ENCODE results near the gene CNTNAP2. TPM values are rescaled to one million over a fixed set of nuclear protein-coding genes. Genes with fewer than 3 reads are reported as not detected.
A peak's percentile ranks its signal among the peaks of the same experiment; 100 is the strongest.

The CNTNAP2 gene
- total RNA-seq, 2 donors from 2014 or later: 171 to 228 TPM

- no peaks in the 10 kb centered on the region for H3K9me3 Mint-ChIP-seq
- no peak for DNase-seq
- no peak overlapping the region for H3K4me3 Mint-ChIP-seq
- H3K4me3 ChIP-seq (ENCODE audit: low read length): peak overlapping the region; percentile 91
- no peak for TF ChIP-seq CTCF (conservative IDR thresholded peaks at IDR 0.05)
- H3K36me3 Mint-ChIP-seq (ENCODE audit: low read depth): no peaks in the 10 kb centered on the region
- 63 to 78% methylated on average over 3 to 5 of the region's 5 CpGs for WGBS, 2 experiments (ENCODE audit: insufficient coverage in 1 of 2, insufficient read length in 1 of 2)
- peaks cover 45% of the 10 kb centered on the region for H3K27me3 ChIP-seq (ENCODE audit: control insufficient read depth, insufficient read depth, low read length, poor library complexity, severe bottlenecking)
- H3K27me3 Mint-ChIP-seq (ENCODE audit: insufficient read depth): peaks cover 45% of the 10 kb centered on the region
- H3K9me3 ChIP-seq (ENCODE audit: control insufficient read depth, low read length): no peaks in the 10 kb centered on the region
- H3K27ac ChIP-seq (ENCODE audit: low read depth, low read length): no peak overlapping the region
- no peak overlapping the region for H3K27ac Mint-ChIP-seq
- H3K9ac ChIP-seq (ENCODE audit: extremely low read depth, low read length, poor library complexity, severe bottlenecking): no peak overlapping the region
- H3K4me1 Mint-ChIP-seq: peaks cover 7% of the 10 kb centered on the region
- H3K36me3 ChIP-seq (ENCODE audit: control insufficient read depth, insufficient read depth, low read length): no peaks in the 10 kb centered on the region
- H3K4me1 ChIP-seq (ENCODE audit: control insufficient read depth, insufficient read depth, low read length): no peaks in the 10 kb centered on the region
These were observed 975 bp downstream of the CNTNAP2 start for GRCh38 chr7:146117576-146117975.

GRCh38 chr7:146119002-146119401, 2.4 kb downstream of the CNTNAP2 start:
- no peak overlapping the region for H3K4me3 ChIP-seq (ENCODE audit: low read length)
- Mint-ChIP-seq H3K9me3 (no peaks in the 10 kb centered on the region), H3K27ac (no peak overlapping the region), H3K4me1 (peaks cover 7% of the 10 kb centered on the region), H3K4me3 (no peak overlapping the region), H3K36me3 (ENCODE audit: low read depth) (no peaks in the 10 kb centered on the region), H3K27me3 (ENCODE audit: insufficient read depth) (peaks cover 42% of the 10 kb centered on the region)
- H3K4me1 ChIP-seq (ENCODE audit: control insufficient read depth, insufficient read depth, low read length): no peaks in the 10 kb centered on the region
- no peak overlapping the region for H3K27ac ChIP-seq (ENCODE audit: low read depth, low read length)
- no peaks in the 10 kb centered on the region for H3K36me3 ChIP-seq (ENCODE audit: control insufficient read depth, insufficient read depth, low read length)
- no peak for DNase-seq
- peaks cover 43% of the 10 kb centered on the region for H3K27me3 ChIP-seq (ENCODE audit: control insufficient read depth, insufficient read depth, low read length, poor library complexity, severe bottlenecking)
- no CpG with 5 or more reads among the region's 1 CpG for WGBS, 2 experiments (ENCODE audit: insufficient coverage in 1 of 2, insufficient read length in 1 of 2)
- no peak for TF ChIP-seq CTCF (conservative IDR thresholded peaks at IDR 0.05)
- no peaks in the 10 kb centered on the region for H3K9me3 ChIP-seq (ENCODE audit: control insufficient read depth, low read length)
- H3K9ac ChIP-seq (ENCODE audit: extremely low read depth, low read length, poor library complexity, severe bottlenecking): no peak overlapping the region

DNA sequence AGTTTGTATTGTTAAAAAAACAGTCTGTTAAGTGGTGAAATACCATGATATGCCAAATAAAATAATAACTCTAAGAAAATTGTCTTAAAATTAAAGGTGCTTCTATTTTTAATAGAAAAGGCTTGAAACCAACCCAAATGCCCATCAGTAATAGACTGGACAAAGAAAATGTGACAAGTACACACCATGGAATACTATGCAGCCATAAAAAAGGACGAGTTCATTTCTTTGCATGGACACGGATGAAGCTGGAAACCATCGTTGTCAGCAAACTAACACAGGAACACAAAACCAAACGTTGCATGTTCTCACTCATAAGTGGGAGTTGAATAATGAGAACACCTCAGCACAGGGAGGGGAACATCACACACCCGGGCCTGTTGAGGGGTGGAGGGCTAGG, 7.1 kb downstream of the CNTNAP2 start:
- Histone ChIP-seq H3K36me3 (ENCODE audit: control insufficient read depth, insufficient read depth, low read length) (no peaks in the 10 kb centered on the region), H3K4me1 (ENCODE audit: control insufficient read depth, insufficient read depth, low read length) (no peaks in the 10 kb centered on the region), H3K27ac (ENCODE audit: low read depth, low read length) (no peak overlapping the region), H3K9ac (ENCODE audit: extremely low read depth, low read length, poor library complexity, severe bottlenecking) (no peak overlapping the region), H3K27me3 (ENCODE audit: control insufficient read depth, insufficient read depth, low read length, poor library complexity, severe bottlenecking) (peaks cover 7% of the 10 kb centered on the region), H3K9me3 (ENCODE audit: control insufficient read depth, low read length) (no peaks in the 10 kb centered on the region), H3K4me3 (ENCODE audit: low read length) (no peak overlapping the region)
- peaks cover 8% of the 10 kb centered on the region for H3K27me3 Mint-ChIP-seq (ENCODE audit: insufficient read depth)
- no peak for TF ChIP-seq CTCF (conservative IDR thresholded peaks at IDR 0.05)
- WGBS, 2 experiments (ENCODE audit: insufficient coverage in 1 of 2, insufficient read length in 1 of 2): 87 to 90% methylated on average over 4 to 5 of the region's 5 CpGs
- DNase-seq: no peak
- no peaks in the 10 kb centered on the region for H3K9me3 Mint-ChIP-seq
- no peaks in the 10 kb centered on the region for H3K36me3 Mint-ChIP-seq (ENCODE audit: low read depth)
- no peak overlapping the region for H3K27ac Mint-ChIP-seq
- H3K4me3 Mint-ChIP-seq: no peak overlapping the region
- H3K4me1 Mint-ChIP-seq: peaks cover 8% of the 10 kb centered on the region
